Inflammatory macrophage treated with lipopolysaccharide for 1 hour (primary cell): ENCODE results near the gene MLN.

Experiments
- DNase-seq, 2 donors: peaks; one replicate each; pipeline ENCODE4 v3.0.0-alpha.2; 2020 to 2022

Gene MLN, protein sequence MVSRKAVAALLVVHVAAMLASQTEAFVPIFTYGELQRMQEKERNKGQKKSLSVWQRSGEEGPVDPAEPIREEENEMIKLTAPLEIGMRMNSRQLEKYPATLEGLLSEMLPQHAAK

DNA sequence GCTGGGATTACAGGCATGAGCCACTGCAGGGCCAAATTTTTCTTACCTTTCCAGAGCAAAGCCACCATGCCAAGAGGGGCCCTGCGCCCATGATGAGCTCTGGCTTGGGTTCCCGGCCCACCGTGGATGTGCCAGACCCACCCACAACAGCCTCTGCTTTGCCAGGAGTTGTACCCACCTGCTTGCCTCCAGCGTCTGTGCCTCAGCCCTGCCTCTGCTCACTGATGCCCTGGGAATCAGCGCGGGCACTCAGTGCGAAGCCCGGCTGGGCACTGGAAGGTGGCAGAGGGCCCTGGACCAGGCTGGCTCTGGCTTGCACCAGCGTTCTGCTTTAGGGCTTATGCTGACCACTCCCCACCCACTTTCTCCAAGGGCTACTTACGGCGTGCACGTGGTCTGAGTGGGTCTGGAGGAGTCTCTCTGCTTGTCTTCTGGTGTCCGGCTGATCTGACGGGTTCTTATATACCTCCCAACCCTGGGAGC, at the start of gene MLN:
Gene MLN, minus strand, starts transcription at position 433 of the 483 bp plus-strand sequence. CDS start 2,840 bp downstream, outside the sequence.
- DNase-seq = no peak

DNA sequence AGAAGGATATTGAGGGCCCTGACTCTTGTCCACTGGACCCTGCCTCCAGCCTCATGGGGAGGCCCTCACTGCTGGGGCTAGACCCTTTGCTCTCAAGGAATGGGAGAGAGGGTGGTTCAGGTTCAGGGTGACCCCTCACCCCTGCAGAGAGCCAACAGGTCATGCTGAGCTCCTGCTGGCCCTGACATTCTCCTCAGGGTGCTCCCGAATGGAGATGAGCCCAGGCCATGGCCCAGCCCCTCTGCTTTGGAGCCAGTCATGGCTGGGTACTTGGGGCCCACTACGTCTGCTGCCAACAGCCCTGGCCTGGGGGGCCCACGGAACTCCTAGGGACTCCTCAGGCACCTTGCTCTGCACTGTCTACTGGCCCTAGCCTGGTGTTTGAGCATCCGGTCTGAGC, 49.2 kb upstream of the MLN start:
- DNase-seq = no peak

DNA sequence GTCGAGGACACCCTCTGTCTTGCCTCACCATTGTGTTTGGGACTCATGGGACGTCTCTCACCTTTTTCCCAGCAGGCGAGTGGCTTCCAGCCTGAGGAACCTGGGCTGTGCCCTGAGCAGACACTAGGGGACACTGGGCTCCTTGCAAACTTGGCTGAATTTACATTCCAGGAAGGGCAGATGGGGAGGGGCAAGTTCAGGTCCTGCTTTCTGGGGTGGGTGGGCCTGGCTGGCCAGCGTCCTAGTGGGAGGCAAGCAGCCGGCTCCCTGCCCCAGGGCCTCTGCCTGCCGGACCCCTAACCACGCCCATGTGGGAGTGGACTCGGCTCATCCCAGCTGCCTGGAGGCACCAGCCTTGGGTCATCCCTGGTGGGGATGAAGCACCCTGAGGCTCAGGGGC, 48.2 kb upstream of the MLN start:
- DNase-seq = no peak

DNA sequence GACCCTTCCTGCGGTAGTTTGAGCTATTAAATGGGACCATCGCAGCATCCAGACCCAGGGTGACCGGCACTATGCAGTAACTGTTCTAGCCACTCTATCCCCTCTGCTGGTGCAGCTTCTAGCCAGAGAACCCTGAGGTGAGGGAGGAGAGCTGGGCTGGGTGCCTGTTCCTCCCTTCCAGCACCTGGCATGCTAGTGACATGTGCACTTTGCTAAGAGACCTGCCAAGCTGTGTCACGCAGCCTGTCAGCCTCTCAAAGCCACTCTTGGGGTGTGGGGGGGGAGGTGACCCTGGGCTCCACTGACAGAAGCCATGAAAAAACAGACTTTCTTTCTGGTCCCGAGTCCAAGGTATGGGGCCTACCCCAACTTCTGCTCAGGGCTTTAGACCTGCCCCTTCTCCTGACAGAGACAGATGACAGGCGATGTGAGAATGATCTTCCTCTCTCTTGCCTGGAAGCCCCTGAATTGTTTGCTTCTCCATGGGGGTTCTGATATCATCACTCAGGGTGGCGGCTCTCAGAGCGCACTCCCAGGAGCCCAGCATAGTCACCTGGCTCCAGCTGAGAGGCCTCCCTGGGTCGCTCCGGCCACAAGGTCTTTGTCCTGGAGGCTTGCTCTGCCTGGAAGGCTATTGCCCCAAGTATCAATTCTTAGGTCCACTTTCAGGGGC, 47.2 kb upstream of the MLN start:
- DNase-seq = no peak

DNA sequence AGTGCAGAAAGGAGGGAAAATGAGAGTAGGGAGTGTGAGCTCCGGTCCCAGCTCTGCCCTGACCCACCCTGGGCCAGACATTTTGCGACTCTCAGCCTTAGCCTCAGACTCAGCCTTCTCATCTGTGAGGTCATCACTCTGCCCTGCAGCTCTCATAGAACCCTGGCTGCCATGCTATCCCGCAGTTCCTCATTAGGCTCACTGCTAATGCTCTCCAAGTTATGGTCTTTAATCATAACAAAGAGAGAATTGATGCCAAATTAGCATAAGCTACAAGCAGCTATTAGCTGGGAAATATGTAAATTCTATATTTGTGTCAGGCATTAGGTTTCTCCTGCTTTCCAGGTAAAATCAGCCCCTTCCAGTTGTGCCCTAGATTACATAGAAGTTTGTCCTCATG, 46.5 kb upstream of the MLN start:
- no peak for DNase-seq

DNA sequence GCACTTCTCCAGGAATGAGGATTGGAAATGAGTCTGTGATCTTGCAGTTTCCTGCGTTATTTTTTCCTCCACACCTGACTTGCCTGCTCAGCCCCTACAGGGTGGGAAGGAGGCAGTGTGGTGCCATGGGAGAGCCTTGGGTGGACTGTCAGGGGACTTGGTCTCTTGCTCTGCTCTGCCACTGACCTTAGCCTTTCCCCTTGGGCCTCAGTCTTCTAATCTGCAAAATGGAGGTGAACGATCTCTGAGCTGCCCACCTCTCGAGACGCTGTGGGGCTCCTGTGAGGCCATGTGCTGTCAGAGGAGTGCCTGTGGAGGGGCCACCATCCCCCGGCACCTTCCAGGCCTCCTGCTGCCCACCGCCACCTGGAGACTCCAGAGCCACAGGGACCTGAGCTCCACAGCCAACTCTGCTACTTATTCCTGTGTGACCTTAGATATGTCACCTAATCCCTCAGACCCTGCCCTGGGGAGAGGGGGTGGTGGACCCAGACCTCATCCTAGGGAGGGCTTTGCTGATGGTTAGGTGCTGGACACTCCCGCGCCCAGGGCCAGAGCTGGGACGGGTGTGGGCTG, 45.8 kb upstream of the MLN start:
- DNase-seq = no peak

DNA sequence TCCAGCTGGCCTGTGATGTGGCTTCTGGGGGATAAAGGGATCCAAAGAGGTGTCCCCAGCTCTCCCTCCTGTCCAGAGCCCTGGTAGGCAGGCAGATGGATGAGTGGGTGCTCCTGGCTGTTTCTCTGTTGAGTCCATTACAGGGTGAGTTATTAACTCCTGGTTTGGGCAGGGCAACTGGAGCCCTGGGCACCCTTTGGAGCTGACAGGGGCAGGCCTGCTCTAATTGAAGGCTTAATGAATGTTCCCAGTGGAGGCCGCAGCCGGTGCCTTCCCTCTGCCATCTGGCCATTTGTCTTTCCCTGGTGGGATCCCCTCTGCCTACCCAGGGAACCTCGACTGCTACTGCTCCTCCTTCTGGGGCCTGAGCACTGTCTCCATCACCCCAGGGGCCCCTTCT, 44.7 kb upstream of the MLN start:
- no peak for DNase-seq

DNA sequence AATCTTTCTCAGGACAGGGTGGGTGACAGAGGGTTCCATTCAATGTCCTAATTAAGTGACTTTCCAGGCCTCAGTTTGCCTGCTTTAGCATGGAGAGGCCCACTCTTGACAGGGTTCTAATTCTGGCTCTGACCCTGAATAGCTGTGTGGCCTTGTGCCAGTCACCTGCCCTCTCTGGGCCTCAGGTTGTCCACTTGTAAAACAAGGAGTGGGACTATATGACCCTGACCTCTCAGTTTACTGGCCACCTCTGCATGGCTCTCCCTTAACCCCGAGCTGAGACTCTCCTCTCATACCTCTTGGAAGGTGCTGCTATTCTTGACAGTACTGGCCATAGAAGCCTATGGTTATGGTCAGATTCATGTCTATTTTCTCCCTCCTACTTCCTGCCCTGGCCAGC, 44.1 kb upstream of the MLN start:
- DNase-seq = no peak

DNA sequence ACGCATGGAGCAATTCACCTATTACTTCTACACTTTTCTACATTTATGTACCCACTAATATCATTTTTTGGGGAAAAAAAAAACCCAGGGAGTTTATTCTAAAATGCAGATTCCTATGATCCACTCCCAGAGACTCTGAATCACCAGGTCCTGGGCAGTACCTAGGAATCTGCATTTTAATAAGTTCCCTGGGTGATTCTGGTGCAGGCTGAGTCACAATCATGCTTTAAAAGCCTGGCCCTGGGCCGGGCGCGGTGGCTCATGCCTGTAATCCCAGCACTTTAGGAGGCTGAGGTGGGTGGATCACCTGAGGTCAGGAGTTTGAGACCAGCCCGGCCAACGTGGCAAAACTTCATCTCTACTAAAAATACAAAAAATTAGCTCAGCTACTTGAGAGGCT, 43.3 kb upstream of the MLN start:
- no peak for DNase-seq

DNA sequence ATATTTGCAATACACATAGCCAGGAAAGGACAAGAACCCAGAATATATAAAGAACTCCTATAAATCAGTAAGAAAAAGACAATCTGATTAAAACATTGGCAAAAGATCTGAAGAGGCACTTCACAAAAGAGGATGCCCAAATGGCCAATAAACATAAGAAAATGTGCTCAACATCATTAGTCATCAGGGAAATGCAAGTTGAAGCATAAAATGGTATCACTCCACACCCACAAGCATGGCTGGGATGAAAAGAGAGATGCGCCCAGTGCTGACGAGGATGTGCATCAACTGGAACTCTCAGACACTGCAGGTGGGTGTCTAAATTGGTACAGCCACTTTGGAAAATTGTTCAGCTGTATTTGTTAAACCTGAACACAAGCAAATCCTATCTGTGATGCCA, 42.4 kb upstream of the MLN start:
- no peak for DNase-seq

DNA sequence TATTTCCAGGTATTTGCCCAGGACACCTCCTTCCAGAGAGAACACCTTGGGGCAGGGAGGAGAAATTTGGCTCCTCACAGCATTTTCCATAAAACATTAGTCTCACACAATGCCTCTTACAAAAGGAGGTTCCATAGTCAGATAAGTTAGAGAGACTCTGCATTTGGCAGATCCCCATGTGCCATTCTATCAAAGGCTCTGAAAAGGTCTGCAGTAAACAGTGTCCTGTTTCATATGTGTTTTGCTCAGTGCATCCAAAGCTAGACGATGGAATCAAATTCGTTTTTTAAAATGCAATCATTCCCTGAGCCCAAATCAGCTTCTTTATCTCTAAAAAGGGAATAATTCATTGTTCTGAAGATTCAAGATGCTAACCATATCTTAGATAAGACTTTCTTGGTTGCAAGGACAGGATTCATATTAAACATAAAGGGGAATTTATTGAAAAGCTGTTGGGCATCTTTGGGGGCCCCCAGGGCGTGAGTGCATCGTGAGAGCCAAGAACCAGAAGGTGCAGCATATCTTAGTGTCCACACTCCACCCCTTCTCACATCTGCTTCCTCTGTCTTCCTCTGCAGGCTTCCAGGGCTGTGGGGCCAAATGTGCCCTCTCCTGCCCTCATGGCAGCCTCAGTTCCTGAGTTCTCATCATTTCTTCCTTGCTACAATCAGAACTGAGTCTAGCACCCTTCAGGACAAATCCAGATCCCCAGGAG, 41.4 kb upstream of the MLN start:
- no peak for DNase-seq

DNA sequence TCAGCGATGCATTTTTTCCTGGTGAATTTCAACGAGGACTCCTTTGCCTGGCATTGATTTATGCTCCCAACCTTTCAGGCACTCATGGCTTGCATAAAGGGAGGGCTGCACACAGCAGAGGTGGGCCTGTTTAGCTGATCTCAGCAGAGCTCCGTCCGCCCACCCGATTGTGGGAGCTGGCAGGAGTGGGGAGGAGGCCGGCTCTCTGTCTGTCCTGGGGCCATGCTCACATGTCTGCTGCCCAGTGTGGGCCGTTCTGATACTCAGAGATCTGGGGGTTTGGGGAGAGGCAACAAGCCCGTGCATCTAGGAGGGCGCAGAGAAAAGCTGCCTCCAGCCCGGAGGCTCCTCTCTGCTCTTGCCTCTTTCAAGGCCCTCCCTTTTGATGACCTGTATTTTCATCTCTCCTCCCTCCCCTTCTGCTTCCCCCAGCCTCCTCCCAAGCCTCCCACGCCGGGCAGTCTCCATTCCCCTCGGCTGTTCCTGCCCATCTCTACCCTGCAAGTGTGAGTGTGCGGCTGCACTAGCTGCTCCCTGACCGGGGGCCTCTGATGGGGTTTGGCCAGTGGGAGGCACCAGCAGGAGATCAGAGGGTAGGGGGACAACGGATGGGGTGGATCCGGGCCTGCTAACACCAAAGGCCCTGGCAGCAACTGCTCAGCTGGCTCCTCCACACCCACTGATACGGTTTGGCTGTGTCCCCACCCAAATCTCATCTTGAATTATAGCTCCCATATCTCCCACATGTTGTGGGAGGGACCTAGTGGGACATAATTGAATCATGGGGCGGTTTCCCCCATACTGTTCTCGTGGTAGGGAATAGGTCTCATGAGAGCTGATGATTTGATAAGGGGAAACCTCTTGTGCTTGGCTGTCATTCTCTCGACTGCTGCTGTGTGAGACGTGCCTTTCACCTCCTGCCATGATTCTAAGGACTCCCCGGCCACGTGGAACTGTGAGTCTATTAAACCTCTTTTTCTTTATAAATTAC, 39.6 kb upstream of the MLN start:
- no peak for DNase-seq

DNA sequence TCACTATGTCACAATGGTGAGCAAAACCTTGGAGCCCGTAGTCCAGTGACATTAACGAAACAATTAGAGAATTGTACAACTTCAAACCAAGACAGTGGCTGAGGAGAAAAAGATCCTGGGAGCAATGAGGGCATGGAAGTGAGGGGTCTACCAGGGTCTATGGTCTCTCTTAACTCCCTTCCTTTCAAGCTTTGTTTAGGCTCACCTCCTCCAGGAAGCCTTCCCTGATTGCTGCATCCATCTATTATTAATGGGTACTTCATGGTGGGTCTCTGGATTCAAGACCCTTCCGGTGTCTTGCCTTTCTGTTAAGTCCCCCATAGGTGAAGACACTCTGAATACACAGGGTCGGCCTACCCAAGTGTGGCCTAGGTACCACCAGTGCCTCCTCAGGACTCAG, 38.1 kb upstream of the MLN start:
- no peak for DNase-seq

DNA sequence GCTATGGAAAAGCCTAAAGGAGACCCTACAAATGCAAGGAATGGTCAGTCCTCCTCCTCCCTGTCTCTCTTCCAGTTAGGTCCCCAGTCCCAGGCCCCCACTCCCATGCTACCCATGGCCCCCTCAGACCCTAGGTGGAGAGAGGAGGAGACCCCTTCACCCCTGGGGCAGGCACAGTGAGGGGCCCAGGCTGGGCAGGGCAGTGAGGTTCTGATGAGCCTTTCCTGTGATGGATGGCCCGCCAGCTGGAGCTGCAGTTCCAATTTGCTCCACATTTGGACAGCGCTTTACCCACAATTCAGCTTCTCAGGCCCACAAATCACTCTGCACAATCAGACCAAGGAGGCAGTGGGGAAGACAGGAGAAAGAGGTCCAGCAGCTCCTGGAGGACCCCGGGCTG, 37.3 kb upstream of the MLN start:
- DNase-seq = no peak

DNA sequence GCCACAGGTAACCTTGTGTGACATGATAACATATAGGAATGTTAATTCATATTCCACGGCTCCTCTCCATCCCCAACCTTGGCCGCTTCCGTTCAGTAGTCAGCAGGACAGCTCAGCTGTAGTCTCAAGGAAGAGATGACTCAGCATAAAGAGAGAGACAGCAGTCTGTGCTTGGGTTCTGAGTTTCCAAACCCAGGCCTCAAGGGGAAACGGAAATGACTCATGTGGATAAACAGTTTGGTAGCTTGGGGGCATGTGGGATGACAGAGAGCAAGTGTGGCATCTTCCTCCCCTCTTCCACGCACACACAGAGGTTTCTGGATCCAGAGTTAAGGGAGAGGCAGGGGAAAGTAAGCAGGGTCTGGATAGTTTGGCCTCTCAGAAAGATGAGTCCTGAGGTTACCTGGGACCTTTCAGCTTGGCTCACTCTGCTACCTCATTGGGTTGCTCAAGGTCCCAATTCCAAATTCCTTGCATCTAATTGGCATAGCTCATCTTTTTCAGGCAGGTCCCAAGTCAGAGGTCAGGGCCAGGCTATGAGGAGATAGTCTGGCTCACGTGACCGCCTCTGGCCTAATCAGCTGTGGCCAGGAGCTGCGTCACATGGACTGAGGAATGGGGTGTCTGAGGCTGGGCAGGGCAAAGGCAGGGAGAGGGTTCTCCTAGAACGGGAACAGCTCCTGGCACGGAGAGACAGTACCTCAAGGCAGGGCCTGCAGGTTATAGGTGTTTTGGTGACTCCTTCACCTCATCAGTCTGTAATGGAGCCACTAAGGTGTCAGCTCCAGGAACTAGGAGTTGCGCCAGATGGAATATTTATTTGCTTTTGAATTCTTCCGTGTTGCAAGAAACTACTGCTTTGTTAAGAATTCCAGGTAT, 36.5 kb upstream of the MLN start:
- DNase-seq = peak; percentile 81 to 90

DNA sequence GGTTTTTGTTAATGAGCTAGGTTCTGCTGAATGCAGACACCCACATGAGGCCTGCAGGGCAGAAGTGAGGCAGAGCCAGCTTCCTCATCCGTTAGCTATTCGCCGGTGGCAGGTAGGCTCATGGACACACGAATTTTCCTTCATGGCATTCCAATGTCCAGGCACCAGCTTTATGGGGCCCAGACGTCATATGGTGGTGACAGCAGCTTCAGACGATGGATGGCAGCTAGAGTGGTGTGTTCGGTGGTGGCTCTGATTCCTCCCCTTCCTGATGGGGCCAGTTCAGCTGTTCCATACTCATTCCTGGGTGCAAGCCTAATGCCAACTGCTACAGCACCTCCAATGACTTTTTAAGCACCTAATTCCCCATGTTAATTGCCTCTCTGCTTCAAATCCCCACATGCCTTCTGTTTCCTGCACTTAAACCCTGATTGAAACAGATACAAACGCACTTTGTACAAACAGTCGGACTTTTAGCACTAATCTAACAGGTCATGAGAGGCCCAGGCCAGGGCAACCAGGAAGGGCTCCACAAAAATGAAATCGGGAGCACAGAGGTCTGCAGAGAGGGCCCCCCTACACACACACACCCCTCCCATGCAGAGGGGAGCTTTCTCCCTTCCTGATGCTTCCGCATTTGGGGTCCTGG, 35.7 kb upstream of the MLN start:
- DNase-seq = no peak

DNA sequence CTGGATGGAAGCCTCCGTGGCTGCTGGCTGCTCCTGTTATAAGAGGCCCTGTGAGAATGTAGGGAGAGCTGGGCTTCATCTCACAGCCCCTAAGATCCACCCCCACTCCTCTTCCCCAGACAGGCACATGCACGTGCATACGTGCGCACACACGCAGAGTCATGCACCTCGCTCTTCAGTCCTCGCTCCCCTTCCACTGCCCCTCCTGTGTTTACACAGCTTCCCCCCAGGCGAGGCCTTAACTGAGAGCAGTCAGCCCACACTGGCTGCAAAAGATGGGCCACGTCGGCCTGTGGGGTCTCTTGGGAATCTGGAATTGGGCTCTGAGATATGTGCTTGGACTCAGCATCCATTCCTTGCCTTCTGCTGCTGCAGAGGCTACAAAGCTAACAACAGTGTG, 35.2 kb upstream of the MLN start:
- DNase-seq = no peak

DNA sequence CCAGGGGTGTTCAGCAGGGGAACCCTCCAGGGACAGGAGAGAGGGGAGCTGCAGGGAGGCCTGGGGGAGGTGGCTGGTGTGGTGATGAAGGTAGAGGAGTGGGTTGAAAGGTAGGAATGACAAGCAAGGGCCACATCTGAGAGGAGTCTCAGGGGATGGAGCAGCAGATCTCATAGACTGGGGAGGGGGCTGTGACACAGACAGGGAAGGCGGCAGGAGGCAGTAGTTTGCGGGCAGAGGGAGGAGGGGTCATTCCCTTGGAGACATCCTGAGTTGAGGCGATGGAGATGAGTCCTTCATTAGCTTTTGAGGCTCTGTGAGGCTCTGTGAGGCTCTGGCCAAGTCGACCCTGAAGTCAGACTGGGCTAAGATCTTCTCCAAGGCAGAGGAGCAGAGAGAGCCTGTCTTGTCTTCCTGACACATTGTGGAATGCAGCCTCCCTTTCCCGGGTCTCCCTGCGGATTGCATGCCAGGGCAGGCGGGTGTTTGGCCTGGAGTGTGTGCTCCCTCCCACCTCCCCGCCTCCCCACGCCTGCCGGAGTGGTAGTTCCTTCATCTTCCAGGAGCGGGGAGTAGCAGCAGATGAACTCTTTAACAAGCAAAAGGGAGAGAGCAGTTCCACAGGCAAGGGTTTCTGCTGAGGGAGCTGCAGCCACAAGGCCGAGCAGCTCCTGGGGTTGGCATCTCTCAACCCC, 34.3 kb upstream of the MLN start:
- no peak for DNase-seq

DNA sequence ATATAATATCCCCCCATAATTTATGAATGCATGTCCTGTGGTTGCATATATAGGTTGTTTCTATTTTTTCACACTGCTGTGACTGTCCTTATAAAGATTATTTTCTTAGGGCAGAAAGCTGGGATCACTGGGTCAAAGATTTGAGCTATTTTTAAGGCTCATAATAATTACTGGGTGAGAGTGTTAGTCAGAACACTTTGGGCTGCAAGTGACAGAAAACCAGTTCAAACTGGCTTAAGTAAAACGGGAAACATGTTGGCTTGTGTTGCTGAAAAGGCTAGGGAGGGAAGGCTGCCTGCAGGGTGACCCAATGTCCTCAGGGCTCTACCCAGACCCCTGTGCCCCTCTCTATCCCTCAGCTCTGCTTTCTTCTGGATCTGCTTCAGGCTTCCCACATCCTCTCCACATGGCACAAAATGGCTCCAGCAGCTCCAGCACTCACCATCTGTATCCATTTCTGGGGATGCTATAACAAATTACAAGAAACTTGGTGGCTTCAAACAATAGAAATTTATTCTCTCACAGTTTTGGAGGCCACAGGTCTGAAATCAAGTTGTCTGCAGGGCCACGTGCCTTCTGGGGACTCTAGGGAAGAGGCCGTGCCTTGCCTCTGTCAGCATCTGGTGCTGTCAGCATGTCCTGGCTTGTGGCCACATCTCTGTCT, 33.1 kb upstream of the MLN start:
- DNase-seq = no peak
